B cell (primary cell): ENCODE results near the gene GPR160. TPM values are rescaled to one million over a fixed set of nuclear protein-coding genes. Genes with fewer than 3 reads are reported as not detected.

ENCODE experiments used
- ATAC-seq: fragments of 200-7000 bp; cut with Tn5 transposase; one replicate; pipeline ENCODE4 v1.10.0; 2021; ENCODE audit warnings: low read depth, mild to moderate bottlenecking, moderate number of reproducible peaks, moderate library complexity
- CTCF ChIA-PET: fragments of 350-600 bp; sonication (Branson Sonifier 250); formaldehyde crosslinking; loops from one replicate; lab custom pipeline; 2021; ENCODE audit warnings: antibody characterized with exemption, inconsistent platforms; lab: Charles Lee
- POLR2A ChIA-PET: fragments of 350-600 bp; sonication (Branson Sonifier 250); formaldehyde crosslinking; loops from one replicate; lab custom pipeline; 2021; ENCODE audit warnings: antibody characterized with exemption; lab: Charles Lee
- DNase-seq: peaks from one replicate; pipeline ENCODE4 v3.0.0; 2013
- H2AFZ ChIP-seq: 2 replicates; pipeline ENCODE4 v1.6.1; 2012; ENCODE audit warnings: mild to moderate bottlenecking, low read depth, low read length; ENCODE audit not compliant: insufficient read depth, poor library complexity, severe bottlenecking
- H3K27ac ChIP-seq, 2 donors: 1 replicate in 1 of 2; 2 replicates in 1 of 2; pipeline ENCODE4 v1.5.1; 2012 to 2013; ENCODE audit warnings: low read length in 2 of 2, mild to moderate bottlenecking in 2 of 2, moderate library complexity in 1 of 2
- H3K27me3 ChIP-seq, 4 experiments: fragments of 200-600 bp in 1 of 4; sonication (generic) in 1 of 4; replicated peaks in 1 of 4; 1 replicate in 2 of 4; 2 replicates in 2 of 4; pipeline versions ENCODE4 v1.6.1 to v1.7.0; 2013 to 2016; ENCODE audit warnings: low read length in 3 of 4, mild to moderate bottlenecking in 2 of 4, mixed read lengths in 1 of 4, moderate library complexity in 1 of 4; ENCODE audit not compliant: insufficient read depth in 4 of 4, control insufficient read depth in 3 of 4; ENCODE audit errors: control extremely low read depth in 1 of 4
- H3K36me3 ChIP-seq, 2 experiments: replicated peaks in 1 of 2; 1 replicate in 1 of 2; 2 replicates in 1 of 2; pipeline versions ENCODE4 v1.6.1 to v1.7.1; 2013; ENCODE audit warnings: low read length in 1 of 2; ENCODE audit not compliant: insufficient read depth in 2 of 2, control insufficient read depth in 1 of 2; ENCODE audit errors: control extremely low read depth in 1 of 2, extremely low read depth in 1 of 2
- H3K4me1 ChIP-seq, 2 donors: fragments of 200-600 bp in 1 of 2; sonication (generic) in 1 of 2; 1 replicate in 1 of 2; 2 replicates in 1 of 2; pipeline versions ENCODE4 v1.5.1 to v1.6.1; 2013 to 2017; ENCODE audit warnings: low read length in 2 of 2; ENCODE audit not compliant: control insufficient read depth in 2 of 2, insufficient read depth in 2 of 2
- H3K4me2 ChIP-seq: replicated peaks from 2 replicates; pipeline ENCODE3; 2012; ENCODE audit warnings: mild to moderate bottlenecking, low read depth, low read length; ENCODE audit not compliant: poor library complexity, severe bottlenecking
- H3K4me3 ChIP-seq, 5 experiments: fragments of 200-600 bp in 1 of 5; sonication (generic) in 1 of 5; 1 replicate in 3 of 5; 2 replicates in 2 of 5; pipeline versions ENCODE4 v1.5.1 to v1.7.0; 2011 to 2016; ENCODE audit warnings: low read length in 4 of 5, mild to moderate bottlenecking in 4 of 5, low read depth in 2 of 5, control low read depth in 1 of 5, moderate library complexity in 1 of 5; ENCODE audit not compliant: insufficient read depth in 1 of 5; ENCODE audit errors: control extremely low read depth in 1 of 5, extremely low read depth in 1 of 5
- H3K79me2 ChIP-seq: fragments of 200-600 bp; sonication (generic); one replicate; pipeline ENCODE4 v1.6.0; 2016; ENCODE audit warnings: low read length; ENCODE audit not compliant: control insufficient read depth, insufficient read depth
- H3K9ac ChIP-seq: fragments of 200-600 bp; sonication (generic); 2 replicates; pipeline ENCODE4 v1.6.1; 2017; ENCODE audit warnings: mild to moderate bottlenecking, low read length, moderate library complexity
- H3K9me3 ChIP-seq, 3 donors: one replicate each; pipeline versions ENCODE4 v1.6.1 to v1.7.1; 2013; ENCODE audit warnings: low read length in 2 of 3; ENCODE audit not compliant: control insufficient read depth in 2 of 3, insufficient read depth in 1 of 3; ENCODE audit errors: control extremely low read depth in 1 of 3
- H4K20me1 ChIP-seq: 2 replicates; pipeline ENCODE4 v1.6.0; 2012; ENCODE audit warnings: mild to moderate bottlenecking, low read length; ENCODE audit not compliant: insufficient read depth, control insufficient read depth, poor library complexity, severe bottlenecking
- H3K27ac Mint-ChIP-seq: one replicate; pipeline ENCODE4 v1.8.0; 2021; ENCODE audit warnings: mixed read lengths
- H3K27me3 Mint-ChIP-seq: one replicate; pipeline ENCODE4 v1.8.0; 2021; ENCODE audit warnings: mixed read lengths
- H3K4me1 Mint-ChIP-seq: one replicate; pipeline ENCODE4 v1.8.0; 2021; ENCODE audit warnings: mixed read lengths
- H3K4me3 Mint-ChIP-seq: one replicate; pipeline ENCODE4 v1.8.0; 2021; ENCODE audit warnings: mixed read lengths
- H3K9me3 Mint-ChIP-seq: one replicate; pipeline ENCODE4 v1.8.0; 2022; ENCODE audit warnings: mixed read lengths; ENCODE audit not compliant: insufficient read depth
- CTCF ChIP-seq: fragments of 200-600 bp; IDR thresholded peaks from one replicate; pipeline ENCODE4 v1.8.0; 2022; ENCODE audit warnings: antibody characterized with exemption, mild to moderate bottlenecking
- EZH2 ChIP-seq: IDR thresholded peaks from 2 replicates; pipeline ENCODE4 v1.6.1; 2012; ENCODE audit warnings: borderline replicate concordance, low read depth, mild to moderate bottlenecking, moderate library complexity, low read length; ENCODE audit not compliant: insufficient read depth, poor library complexity, severe bottlenecking
- WGBS: methylation state at CpG from one replicate; pipeline ENCODE4 v1.1.5; 2013; ENCODE audit warnings: missing lambda C conversion rate; ENCODE audit not compliant: insufficient coverage; 5-methylcytosine and 5-hydroxymethylcytosine counted together
- intact Hi-C: fragments of 100-400 bp; cut with micrococcal nuclease; formaldehyde crosslinking; loops from one replicate; pipeline ENCODE4 v1.10.0; 2022
- polyA plus RNA-seq: library from polyadenylated mRNA; depleted of rRNA; stranded (reverse); fragments of >200 nt; gene quantifications from 2 replicates; pipeline ENCODE4 v1.2.3, GENCODE V29; 2012
- total RNA-seq, 2 donors: library from RNA; stranded (reverse); fragments of 120-200 nt in 1 of 2; gene quantifications; 1 replicate in 1 of 2; 2 replicates in 1 of 2; pipeline versions ENCODE4 v1.2.3 to v1.2.4, GENCODE V29; 2013 to 2022

GPR160 gene
- total and polyA plus RNA-seq, 2 donors (not counting 1 experiment from before 2014, with no cell fraction given), result 17.4 to 17.5 TPM

DNA sequence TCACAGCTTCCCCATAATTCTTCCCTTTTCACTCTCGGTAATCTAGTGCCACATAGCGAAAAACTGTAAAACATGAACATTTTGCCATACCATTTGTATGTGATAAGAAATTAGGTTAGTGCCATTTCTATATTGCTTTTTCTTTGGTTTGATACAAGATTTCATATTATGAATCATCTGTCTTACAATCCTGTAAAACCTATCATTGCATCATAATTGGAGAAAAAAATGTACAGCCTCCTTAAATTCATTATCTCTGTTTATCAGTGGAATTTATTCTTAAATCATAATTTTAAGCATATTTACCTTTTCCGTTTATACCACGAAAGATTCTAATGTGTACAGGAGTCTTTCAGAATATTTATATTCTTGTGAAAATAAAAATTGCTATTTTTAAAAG is 47.4 kb upstream of the GPR160 start:
- no peaks in the 10 kb centered on the region for H3K9me3 Mint-ChIP-seq
- no peaks in the 10 kb centered on the region for H3K27me3 Mint-ChIP-seq
- H3K4me2 ChIP-seq, result no peak overlapping the region
- no peak for DNase-seq
- no peak for ATAC-seq
- H4K20me1 ChIP-seq, result no peaks in the 10 kb centered on the region
- H3K4me3 ChIP-seq, result no peak overlapping the region
- H3K36me3 ChIP-seq, result peaks cover 35 to 85% of the 10 kb centered on the region in 2 experiments
- peak overlapping the region in 1 of 2 donors; percentile 53 for H3K27ac ChIP-seq
- ChIA-PET CTCF (interaction anchor here (1.0 to 1.9 kb wide), 2 partner anchors 61 to 128 kb away, joined by 3 to 10 read pairs; no protein-coding TSS in a partner anchor), POLR2A (no interaction called here)
- WGBS, result no CpG with 5 or more reads among the region's 4 CpGs
- H3K4me1 ChIP-seq, result no peaks in the 10 kb centered on the region
- TF ChIP-seq EZH2, result no peak
- TF ChIP-seq CTCF, result no peak
- no peaks in the 10 kb centered on the region for H3K9me3 ChIP-seq
- H3K4me3 Mint-ChIP-seq, result no peak overlapping the region
- no peak overlapping the region for H3K27ac Mint-ChIP-seq
- H3K79me2 ChIP-seq, result peaks cover 10% of the 10 kb centered on the region
- no peak overlapping the region for H3K9ac ChIP-seq
- H2AFZ ChIP-seq, result no peak overlapping the region
- H3K27me3 ChIP-seq, result no peaks in the 10 kb centered on the region
- peaks cover 5% of the 10 kb centered on the region for H3K4me1 Mint-ChIP-seq
- intact Hi-C loops, result loop anchor here (5.0 kb wide), 1 partner anchor 42 kb away; no protein-coding TSS in a partner anchor

- H3K4me3 Mint-ChIP-seq, result no peak overlapping the region
- H3K27me3 Mint-ChIP-seq, result no peaks in the 10 kb centered on the region
- H3K4me1 Mint-ChIP-seq, result peaks cover 9% of the 10 kb centered on the region
- Histone ChIP-seq H3K4me1 (no peaks in the 10 kb centered on the region), H3K9ac (no peak overlapping the region), H3K27me3 (no peaks in the 10 kb centered on the region), H4K20me1 (no peaks in the 10 kb centered on the region), H3K27ac (peak overlapping the region in 1 of 2 donors; percentile 38), H2AFZ (no peak overlapping the region), H3K4me2 (no peak overlapping the region), H3K9me3 (no peaks in the 10 kb centered on the region), H3K79me2 (peaks cover 4% of the 10 kb centered on the region), H3K4me3 (no peak overlapping the region), H3K36me3 (peaks cover 33 to 79% of the 10 kb centered on the region in 2 experiments)
- intact Hi-C loops, result loop anchor here (5.0 kb wide), 1 partner anchor 40 kb away; no protein-coding TSS in a partner anchor
- no peak overlapping the region for H3K27ac Mint-ChIP-seq
- TF ChIP-seq CTCF, result no peak
- no peak for TF ChIP-seq EZH2
- ChIA-PET POLR2A (no interaction called here), CTCF (no interaction called here)
- H3K9me3 Mint-ChIP-seq, result no peaks in the 10 kb centered on the region
- ATAC-seq (no peak), DNase-seq (no peak)
- WGBS, result 100% methylated on average over 1 of the region's 3 CpGs
Measured at GRCh38 chr3:169992156-169992555, 45.6 kb upstream of the GPR160 start.
